Vagina (tissue), 2 donors: ENCODE measurements around the gene RTRAF. TPM values are rescaled to one million over a fixed set of nuclear protein-coding genes. Genes with fewer than 3 reads are reported as not detected.
A peak's percentile ranks its signal among the peaks of the same experiment; 100 is the strongest.

Source experiments
- DNase-seq, 2 donors: peaks; one replicate each; pipeline ENCODE4 v3.0.0-alpha.2; 2017; ENCODE audit errors: extremely low spot score in 2 of 2
- H3K27ac ChIP-seq: fragments of 200-600 bp; sonication (generic); one replicate; pipeline ENCODE4 v1.5.1; 2019
- H3K27me3 ChIP-seq: fragments of 200-600 bp; sonication (generic); one replicate; pipeline ENCODE4 v1.5.1; 2019
- H3K36me3 ChIP-seq, 2 donors: fragments of 200-600 bp; sonication (generic); one replicate each; pipeline ENCODE4 v1.5.1; 2017 to 2019
- H3K4me1 ChIP-seq: fragments of 200-600 bp; sonication (generic); one replicate; pipeline ENCODE4 v1.5.1; 2019
- H3K4me3 ChIP-seq, 2 donors: fragments of 200-600 bp; sonication (generic); 1 replicate in 1 of 2; 2 replicates in 1 of 2; pipeline ENCODE4 v1.5.1; 2016 to 2019
- H3K9me3 ChIP-seq: fragments of 200-600 bp; sonication (generic); one replicate; pipeline ENCODE4 v1.5.1; 2019
- POLR2A ChIP-seq, 2 donors: fragments of 450-650 bp; IDR thresholded peaks; one replicate each; pipeline ENCODE4 v1.6.1; 2017; ENCODE audit warnings: antibody characterized with exemption in 2 of 2, mild to moderate bottlenecking in 2 of 2, moderate library complexity in 2 of 2
- POLR2AphosphoS5 ChIP-seq, 2 donors: sonication (generic); formaldehyde crosslinking; IDR thresholded peaks; one replicate each; pipeline ENCODE4 v1.9.0; 2017; ENCODE audit warnings: antibody characterized with exemption in 2 of 2, mild to moderate bottlenecking in 2 of 2, low read depth in 1 of 2; ENCODE audit not compliant: insufficient read depth in 1 of 2
- intact Hi-C: fragments of 100-400 bp; cut with DNase I; formaldehyde crosslinking; loops from one replicate; pipeline ENCODE4 v1.15.1; 2023
- total RNA-seq: library from RNA; depleted of rRNA; stranded (reverse); fragments of >200 nt; gene quantifications from one replicate; pipeline ENCODE4 v1.2.3, GENCODE V29; 2016
- TF ChIP-seq, protein P1 (sequence below), 3 experiments: fragments of 450-650 bp in 2 of 3; fragments of 200-600 bp in 1 of 3; sonication (generic) in 1 of 3; IDR thresholded peaks; one replicate each; pipeline ENCODE4 v1.5.1; 2017 to 2019; ENCODE audit warnings: antibody characterized with exemption in 3 of 3, mild to moderate bottlenecking in 2 of 3, moderate library complexity in 2 of 3

RTRAF gene
- total RNA-seq, 1 donor from 2014 or later, result 35.4 TPM

GRCh38 chr14:52021957-52022600 lies 32.7 kb downstream of the RTRAF start:
- Histone ChIP-seq H3K9me3 (no peaks in the 10 kb centered on the region), H3K36me3 (no peaks in the 10 kb centered on the region), H3K4me3 (no peak overlapping the region), H3K4me1 (peaks cover 7% of the 10 kb centered on the region), H3K27me3 (no peaks in the 10 kb centered on the region), H3K27ac (no peak overlapping the region)
- TF ChIP-seq POLR2AphosphoS5 (IDR thresholded peaks at IDR 0.05; ENCODE audit: insufficient read depth in 1 of 2, low read depth in 1 of 2) (peak in 1 of 2 donors; percentile 45), POLR2A (IDR thresholded peaks at IDR 0.05) (no peak)
- TF ChIP-seq, protein P1, sequence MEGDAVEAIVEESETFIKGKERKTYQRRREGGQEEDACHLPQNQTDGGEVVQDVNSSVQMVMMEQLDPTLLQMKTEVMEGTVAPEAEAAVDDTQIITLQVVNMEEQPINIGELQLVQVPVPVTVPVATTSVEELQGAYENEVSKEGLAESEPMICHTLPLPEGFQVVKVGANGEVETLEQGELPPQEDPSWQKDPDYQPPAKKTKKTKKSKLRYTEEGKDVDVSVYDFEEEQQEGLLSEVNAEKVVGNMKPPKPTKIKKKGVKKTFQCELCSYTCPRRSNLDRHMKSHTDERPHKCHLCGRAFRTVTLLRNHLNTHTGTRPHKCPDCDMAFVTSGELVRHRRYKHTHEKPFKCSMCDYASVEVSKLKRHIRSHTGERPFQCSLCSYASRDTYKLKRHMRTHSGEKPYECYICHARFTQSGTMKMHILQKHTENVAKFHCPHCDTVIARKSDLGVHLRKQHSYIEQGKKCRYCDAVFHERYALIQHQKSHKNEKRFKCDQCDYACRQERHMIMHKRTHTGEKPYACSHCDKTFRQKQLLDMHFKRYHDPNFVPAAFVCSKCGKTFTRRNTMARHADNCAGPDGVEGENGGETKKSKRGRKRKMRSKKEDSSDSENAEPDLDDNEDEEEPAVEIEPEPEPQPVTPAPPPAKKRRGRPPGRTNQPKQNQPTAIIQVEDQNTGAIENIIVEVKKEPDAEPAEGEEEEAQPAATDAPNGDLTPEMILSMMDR (IDR thresholded peaks at IDR 0.05), result no peak
- no peak for DNase-seq
- intact Hi-C loops, result no loop called here

DNA sequence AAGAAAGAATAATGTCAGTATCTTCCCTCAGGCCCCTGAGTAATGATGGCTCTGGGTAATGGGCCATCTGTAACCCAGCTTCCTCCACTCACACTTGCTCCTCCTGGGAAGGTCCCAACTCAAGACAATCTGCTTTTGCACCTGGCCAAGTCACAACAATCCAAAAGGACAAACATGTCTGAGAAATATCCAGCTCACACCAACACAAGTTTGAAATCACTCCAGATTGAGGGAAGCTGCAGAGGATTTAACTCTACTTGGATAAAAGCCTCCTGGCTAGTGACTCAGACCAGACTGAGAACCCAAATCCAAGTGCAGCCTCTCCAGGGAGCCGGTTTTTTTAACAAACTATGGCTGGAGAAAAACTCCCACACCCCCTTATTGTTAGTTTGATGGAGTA lies 34.2 kb downstream of the RTRAF start:
- H3K9me3 ChIP-seq, result no peaks in the 10 kb centered on the region
- intact Hi-C loops, result no loop called here
- peaks cover under 1% of the 10 kb centered on the region for H3K4me1 ChIP-seq
- no peak overlapping the region for H3K4me3 ChIP-seq
- TF ChIP-seq, protein P1 (IDR thresholded peaks at IDR 0.05), result no peak
- no peak for TF ChIP-seq POLR2A (IDR thresholded peaks at IDR 0.05)
- TF ChIP-seq POLR2AphosphoS5 (IDR thresholded peaks at IDR 0.05; ENCODE audit: insufficient read depth in 1 of 2, low read depth in 1 of 2), result no peak
- no peaks in the 10 kb centered on the region for H3K36me3 ChIP-seq
- H3K27ac ChIP-seq, result no peak overlapping the region
- no peaks in the 10 kb centered on the region for H3K27me3 ChIP-seq
- DNase-seq, result no peak

- Histone ChIP-seq H3K4me1 (no peaks in the 10 kb centered on the region), H3K27me3 (no peaks in the 10 kb centered on the region), H3K9me3 (no peaks in the 10 kb centered on the region), H3K27ac (no peak overlapping the region), H3K4me3 (no peak overlapping the region), H3K36me3 (no peaks in the 10 kb centered on the region)
- intact Hi-C loops, result no loop called here
- DNase-seq, result no peak
- no peak for TF ChIP-seq POLR2A (IDR thresholded peaks at IDR 0.05)
- TF ChIP-seq, protein P1 (IDR thresholded peaks at IDR 0.05), result no peak
- no peak for TF ChIP-seq POLR2AphosphoS5 (IDR thresholded peaks at IDR 0.05; ENCODE audit: insufficient read depth in 1 of 2, low read depth in 1 of 2)
Observed at GRCh38 chr14:52025310-52025709, 36.0 kb downstream of the RTRAF start.

DNA sequence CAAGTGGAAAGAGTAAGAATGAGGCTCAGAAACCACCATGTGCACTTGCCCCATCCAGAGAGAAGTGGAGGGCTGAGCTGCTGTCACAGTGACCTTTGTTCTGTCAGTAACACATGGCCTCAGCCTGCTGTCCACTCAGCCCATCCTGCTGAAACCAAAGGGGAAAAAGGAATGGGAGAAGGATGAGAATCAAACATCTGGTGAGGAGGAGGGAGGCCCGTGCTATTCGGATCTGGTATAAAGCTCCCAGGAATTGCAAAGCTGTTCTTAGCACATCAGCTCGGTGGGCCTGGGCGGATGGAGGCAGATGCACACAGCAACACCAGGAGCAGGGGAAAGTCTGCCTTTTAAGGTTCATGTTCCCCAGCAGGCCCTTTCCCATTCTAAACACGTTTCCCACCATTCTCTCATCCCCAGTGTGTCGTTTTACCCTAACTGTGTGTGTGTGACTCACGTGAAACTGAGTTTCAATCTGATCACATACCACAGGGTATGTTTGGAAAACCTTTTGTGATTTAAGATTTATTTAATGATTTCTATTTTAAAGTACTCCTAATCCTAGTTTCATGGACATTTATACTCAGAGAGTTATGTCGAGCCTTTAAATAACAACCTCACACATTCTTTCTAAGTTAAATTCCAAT lies 36.8 kb downstream of the RTRAF start:
- intact Hi-C loops, result no loop called here
- H3K9me3 ChIP-seq, result no peaks in the 10 kb centered on the region
- TF ChIP-seq POLR2AphosphoS5 (IDR thresholded peaks at IDR 0.05; ENCODE audit: insufficient read depth in 1 of 2, low read depth in 1 of 2), result no peak
- TF ChIP-seq, protein P1 (IDR thresholded peaks at IDR 0.05), result no peak
- TF ChIP-seq POLR2A (IDR thresholded peaks at IDR 0.05), result no peak
- H3K4me1 ChIP-seq, result peaks cover 2% of the 10 kb centered on the region
- H3K27me3 ChIP-seq, result no peaks in the 10 kb centered on the region
- H3K27ac ChIP-seq, result no peak overlapping the region
- no peaks in the 10 kb centered on the region for H3K36me3 ChIP-seq
- DNase-seq, result no peak
- no peak overlapping the region for H3K4me3 ChIP-seq

DNA sequence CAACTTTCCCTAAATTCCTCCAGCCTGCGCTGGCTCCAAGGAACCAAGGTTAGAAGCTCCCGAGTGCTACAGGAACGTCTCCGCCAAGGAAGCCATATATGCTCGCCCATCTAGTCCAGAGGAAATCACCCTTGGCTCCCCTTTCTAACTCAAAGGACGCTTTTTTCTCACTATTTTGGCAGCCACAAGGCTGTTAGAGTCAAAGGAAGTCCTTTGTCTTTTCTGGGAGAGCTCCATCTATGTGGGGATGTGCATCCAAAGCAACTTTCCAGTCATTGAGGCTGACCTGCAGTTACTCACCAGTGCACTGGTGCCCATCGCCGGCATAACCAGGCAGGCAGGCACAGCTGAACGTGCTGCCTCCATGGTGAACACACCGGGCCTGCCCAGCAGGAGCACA lies 37.6 kb downstream of the RTRAF start:
- no peak overlapping the region for H3K27ac ChIP-seq
- no peaks in the 10 kb centered on the region for H3K9me3 ChIP-seq
- intact Hi-C loops, result no loop called here
- no peaks in the 10 kb centered on the region for H3K36me3 ChIP-seq
- DNase-seq, result no peak
- no peak overlapping the region for H3K4me3 ChIP-seq
- no peak for TF ChIP-seq POLR2AphosphoS5 (IDR thresholded peaks at IDR 0.05; ENCODE audit: insufficient read depth in 1 of 2, low read depth in 1 of 2)
- TF ChIP-seq, protein P1 (IDR thresholded peaks at IDR 0.05), result no peak
- no peak for TF ChIP-seq POLR2A (IDR thresholded peaks at IDR 0.05)
- H3K4me1 ChIP-seq, result peaks cover 9% of the 10 kb centered on the region
- H3K27me3 ChIP-seq, result no peaks in the 10 kb centered on the region
